H1 (cell line): ENCODE data around the gene REPS2.

Source experiments
- ATF2 ChIP-seq: IDR thresholded peaks from 2 replicates; pipeline ENCODE4 v1.6.1; 2012; ENCODE audit warnings: low read length, inconsistent platforms
- CTCF ChIP-seq, 3 experiments: IDR thresholded peaks; 1 replicate in 2 of 3; 2 replicates in 1 of 3; pipeline versions ENCODE4 v1.5.1 to v1.6.1; 2011; ENCODE audit warnings: low read length in 3 of 3, mild to moderate bottlenecking in 3 of 3, inconsistent platforms in 2 of 3, low read depth in 1 of 3, moderate library complexity in 1 of 3; ENCODE audit not compliant: insufficient read depth in 1 of 3; ENCODE audit errors: control extremely low read depth in 1 of 3
- EGR1 ChIP-seq: IDR thresholded peaks from 2 replicates; pipeline ENCODE4 v1.6.1; 2011; ENCODE audit warnings: low read depth, low read length, borderline replicate concordance
- GABPA ChIP-seq: IDR thresholded peaks from 2 replicates; pipeline ENCODE4 v1.6.1; 2011; ENCODE audit warnings: mild to moderate bottlenecking, low read length, moderate library complexity, borderline replicate concordance; ENCODE audit not compliant: insufficient read depth
- HDAC2 ChIP-seq, 2 experiments: fragments of 300-600 bp in 1 of 2; sonication (generic) in 1 of 2; IDR thresholded peaks; 2 replicates each; pipeline ENCODE4 v1.6.1; 2011 to 2012; ENCODE audit warnings: low read depth in 2 of 2, low read length in 2 of 2, mild to moderate bottlenecking in 2 of 2, moderate library complexity in 2 of 2, borderline replicate concordance in 1 of 2, inconsistent platforms in 1 of 2
- JUN ChIP-seq: IDR thresholded peaks from 2 replicates; pipeline ENCODE4 v1.6.1; 2011; ENCODE audit warnings: low read depth, mild to moderate bottlenecking, improper control_type of control experiment, low read length
- MAFK ChIP-seq: IDR thresholded peaks from 2 replicates; pipeline ENCODE4 v1.6.1; 2012; ENCODE audit warnings: low read depth, mild to moderate bottlenecking, improper control_type of control experiment, low read length
- POLR2A ChIP-seq, 2 experiments: IDR thresholded peaks; 1 replicate in 1 of 2; 2 replicates in 1 of 2; pipeline ENCODE4 v1.6.1; 2011; ENCODE audit warnings: low read depth in 2 of 2, low read length in 2 of 2, mild to moderate bottlenecking in 2 of 2; ENCODE audit errors: control extremely low read depth in 1 of 2
- POLR2AphosphoS5 ChIP-seq: IDR thresholded peaks from 2 replicates; pipeline ENCODE4 v1.6.1; 2011; ENCODE audit warnings: low read depth, low read length
- RAD21 ChIP-seq, 2 experiments: IDR thresholded peaks in 1 of 2; conservative IDR thresholded peaks in 1 of 2; 2 replicates each; pipeline ENCODE4 v1.6.1; 2011; ENCODE audit warnings: low read depth in 2 of 2, low read length in 2 of 2, improper control_type of control experiment in 1 of 2, inconsistent platforms in 1 of 2, mild to moderate bottlenecking in 1 of 2, moderate library complexity in 1 of 2
- RFX5 ChIP-seq: IDR thresholded peaks from 2 replicates; pipeline ENCODE4 v1.6.1; 2011; ENCODE audit warnings: low read depth, low read length, improper control_type of control experiment, borderline replicate concordance
- SIN3A ChIP-seq, 2 experiments: IDR thresholded peaks in 1 of 2; conservative IDR thresholded peaks in 1 of 2; 2 replicates each; pipeline ENCODE4 v1.6.1; 2011 to 2012; ENCODE audit warnings: low read length in 2 of 2, improper control_type of control experiment in 1 of 2, low read depth in 1 of 2, mild to moderate bottlenecking in 1 of 2
- SIRT6 ChIP-seq: IDR thresholded peaks from one replicate; pipeline ENCODE4 v1.7.1; 2012; ENCODE audit warnings: low read length, inconsistent platforms

- TF ChIP-seq CTCF (IDR thresholded peaks at IDR 0.05; ENCODE audit: control extremely low read depth in 1 of 3, insufficient read depth in 1 of 3, low read depth in 1 of 3, low read length in 3 of 3) (no peak), POLR2A (IDR thresholded peaks at IDR 0.05; ENCODE audit: control extremely low read depth in 1 of 2, low read depth in 2 of 2, low read length in 2 of 2) (no peak), HDAC2 (IDR thresholded peaks at IDR 0.05; ENCODE audit: borderline replicate concordance in 1 of 2, low read depth in 2 of 2, low read length in 2 of 2) (no peak), RAD21 (IDR thresholded peaks at IDR 0.05 in 1 of 2, conservative IDR thresholded peaks at IDR 0.05 in 1 of 2; ENCODE audit: low read depth in 2 of 2, low read length in 2 of 2) (no peak), ATF2 (no peak), GABPA (no peak), MAFK (no peak), SIN3A (conservative IDR thresholded peaks at IDR 0.05 in 1 of 2, IDR thresholded peaks at IDR 0.05 in 1 of 2; ENCODE audit: low read depth in 1 of 2, low read length in 2 of 2) (no peak), EGR1 (no peak), POLR2AphosphoS5 (no peak), JUN (no peak), SIRT6 (no peak), RFX5 (no peak)
Measured at GRCh38 chrX:16917120-16917519, 29.3 kb upstream of the REPS2 start.
